ENCODE results near the gene ASH1L. TPM values are rescaled to one million over a fixed set of nuclear protein-coding genes. Genes with fewer than 3 reads are reported as not detected.
"Not testable (repeated sequence)": the region's sequence is repeated elsewhere in the genome, so short reads cannot be mapped to it uniquely, and the experiment has no call there.

ASH1L gene
- total RNA-seq, 1 donor from 2014 or later: 51.5 TPM

DNA sequence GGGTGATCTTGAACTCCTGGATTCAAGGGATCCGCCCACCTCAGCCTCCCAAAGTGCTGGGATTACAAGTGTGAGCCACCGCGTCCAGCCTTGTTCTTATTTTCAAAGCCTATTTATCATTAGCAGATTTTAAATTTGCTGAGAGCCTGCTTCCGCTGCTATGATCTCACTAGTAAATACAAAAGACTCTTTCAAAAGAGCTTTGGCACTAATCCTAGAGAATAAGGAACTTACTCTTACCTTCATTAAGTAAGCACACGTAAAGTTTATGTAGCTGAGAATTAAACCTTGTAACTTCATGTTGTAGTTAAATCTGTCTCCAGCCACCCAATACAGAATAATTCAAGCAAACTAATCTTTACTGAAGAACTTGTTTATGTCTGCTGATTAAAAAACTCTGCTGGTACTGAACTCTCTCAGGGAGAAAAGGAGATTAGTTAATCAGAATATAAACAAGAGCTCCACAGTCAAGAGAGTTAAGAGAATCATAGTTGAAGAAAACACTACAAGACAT, 169.6 kb downstream of the ASH1L start:
- no peak for DNase-seq (ENCODE audit: extremely low spot score, unreplicated experiment)
- H3K4me1 Mint-ChIP-seq (ENCODE audit: unreplicated experiment): peaks cover 3% of the 10 kb centered on the region
- H3K27ac Mint-ChIP-seq (ENCODE audit: unreplicated experiment): no peak overlapping the region
- peaks cover 40% of the 10 kb centered on the region for H3K36me3 Mint-ChIP-seq (ENCODE audit: unreplicated experiment)
- H3K4me3 Mint-ChIP-seq (ENCODE audit: unreplicated experiment): no peak overlapping the region
- no peaks in the 10 kb centered on the region for H3K27me3 Mint-ChIP-seq (ENCODE audit: unreplicated experiment)
- H3K9me3 Mint-ChIP-seq (ENCODE audit: unreplicated experiment): peaks cover under 1% of the 10 kb centered on the region
- TF ChIP-seq, protein P1, sequence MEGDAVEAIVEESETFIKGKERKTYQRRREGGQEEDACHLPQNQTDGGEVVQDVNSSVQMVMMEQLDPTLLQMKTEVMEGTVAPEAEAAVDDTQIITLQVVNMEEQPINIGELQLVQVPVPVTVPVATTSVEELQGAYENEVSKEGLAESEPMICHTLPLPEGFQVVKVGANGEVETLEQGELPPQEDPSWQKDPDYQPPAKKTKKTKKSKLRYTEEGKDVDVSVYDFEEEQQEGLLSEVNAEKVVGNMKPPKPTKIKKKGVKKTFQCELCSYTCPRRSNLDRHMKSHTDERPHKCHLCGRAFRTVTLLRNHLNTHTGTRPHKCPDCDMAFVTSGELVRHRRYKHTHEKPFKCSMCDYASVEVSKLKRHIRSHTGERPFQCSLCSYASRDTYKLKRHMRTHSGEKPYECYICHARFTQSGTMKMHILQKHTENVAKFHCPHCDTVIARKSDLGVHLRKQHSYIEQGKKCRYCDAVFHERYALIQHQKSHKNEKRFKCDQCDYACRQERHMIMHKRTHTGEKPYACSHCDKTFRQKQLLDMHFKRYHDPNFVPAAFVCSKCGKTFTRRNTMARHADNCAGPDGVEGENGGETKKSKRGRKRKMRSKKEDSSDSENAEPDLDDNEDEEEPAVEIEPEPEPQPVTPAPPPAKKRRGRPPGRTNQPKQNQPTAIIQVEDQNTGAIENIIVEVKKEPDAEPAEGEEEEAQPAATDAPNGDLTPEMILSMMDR (IDR thresholded peaks at IDR 0.05): no peak

DNA sequence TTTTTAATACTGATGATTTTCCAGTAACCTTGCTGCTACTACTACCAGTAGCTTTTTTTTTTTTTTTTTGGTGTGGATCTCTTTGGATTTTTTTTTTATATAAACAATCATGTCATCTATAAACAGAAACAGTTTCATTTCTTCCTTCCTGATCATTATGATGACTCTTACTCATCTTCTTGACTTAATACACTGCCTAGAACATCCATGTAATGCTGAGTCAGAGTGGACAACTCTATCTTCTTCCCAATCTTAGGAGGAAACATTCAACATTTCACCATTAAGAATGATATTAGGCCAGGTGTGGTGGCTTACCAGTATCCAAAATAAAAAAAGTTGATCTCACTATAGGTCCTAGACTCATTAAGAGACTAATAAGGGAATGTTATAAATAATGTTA, 172.8 kb downstream of the ASH1L start:
- Mint-ChIP-seq H3K27me3 (ENCODE audit: unreplicated experiment) (no peaks in the 10 kb centered on the region), H3K9me3 (ENCODE audit: unreplicated experiment) (peaks cover 7% of the 10 kb centered on the region), H3K36me3 (ENCODE audit: unreplicated experiment) (peaks cover 48% of the 10 kb centered on the region), H3K4me1 (ENCODE audit: unreplicated experiment) (no peaks in the 10 kb centered on the region), H3K27ac (ENCODE audit: unreplicated experiment) (no peak overlapping the region), H3K4me3 (ENCODE audit: unreplicated experiment) (no peak overlapping the region)
- TF ChIP-seq, protein P1 (IDR thresholded peaks at IDR 0.05): no peak
- no peak for DNase-seq (ENCODE audit: extremely low spot score, unreplicated experiment)

DNA sequence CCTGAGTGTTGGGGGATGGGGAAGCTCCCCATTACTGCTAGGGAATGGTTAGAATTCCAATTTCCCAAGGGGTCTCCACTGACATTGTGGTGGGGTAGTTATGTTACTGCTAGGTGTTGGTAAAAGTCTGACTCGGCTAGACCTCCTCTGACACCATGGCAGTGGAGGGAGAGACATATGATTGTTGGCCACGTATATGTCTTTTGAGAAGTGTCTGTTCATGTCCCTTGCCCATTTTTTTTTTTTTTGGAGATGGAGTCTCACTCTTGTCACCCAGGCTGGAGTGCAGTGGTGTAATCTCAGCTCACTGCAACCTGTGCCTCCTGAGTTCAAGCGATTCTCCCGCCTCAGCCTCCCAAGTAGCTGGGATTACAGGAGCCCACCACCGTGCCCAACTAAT, 176.8 kb downstream of the ASH1L start:
- peaks cover 34% of the 10 kb centered on the region for H3K36me3 Mint-ChIP-seq (ENCODE audit: unreplicated experiment)
- H3K9me3 Mint-ChIP-seq (ENCODE audit: unreplicated experiment); H3K27ac Mint-ChIP-seq (ENCODE audit: unreplicated experiment); H3K4me1 Mint-ChIP-seq (ENCODE audit: unreplicated experiment); H3K4me3 Mint-ChIP-seq (ENCODE audit: unreplicated experiment); H3K27me3 Mint-ChIP-seq (ENCODE audit: unreplicated experiment): not testable (repeated sequence)
- peak; percentile 13 for DNase-seq (ENCODE audit: extremely low spot score, unreplicated experiment)

DNA sequence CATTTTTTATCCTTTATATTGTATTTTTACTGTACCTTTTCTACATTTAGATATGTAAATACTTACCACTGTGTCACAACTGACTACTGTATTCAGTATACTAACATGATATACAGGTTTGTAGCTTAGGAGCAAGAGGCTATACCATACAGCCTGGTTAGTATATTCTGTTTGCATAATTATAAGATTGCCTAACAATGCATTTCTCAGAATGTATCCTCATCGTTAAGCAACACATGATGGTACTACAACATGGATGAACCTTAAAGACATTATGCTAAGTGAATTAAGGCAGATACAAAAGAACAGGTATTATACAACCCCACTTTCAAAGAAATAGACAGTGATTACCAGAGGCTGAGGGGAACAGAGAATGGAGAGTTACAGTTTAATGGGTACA, 179.2 kb downstream of the ASH1L start:
- no peak overlapping the region for H3K4me3 Mint-ChIP-seq (ENCODE audit: unreplicated experiment)
- peaks cover 7% of the 10 kb centered on the region for H3K9me3 Mint-ChIP-seq (ENCODE audit: unreplicated experiment)
- TF ChIP-seq, protein P1 (IDR thresholded peaks at IDR 0.05): no peak
- DNase-seq (ENCODE audit: extremely low spot score, unreplicated experiment): no peak
- H3K4me1 Mint-ChIP-seq (ENCODE audit: unreplicated experiment): peaks cover 18% of the 10 kb centered on the region
- no peaks in the 10 kb centered on the region for H3K27me3 Mint-ChIP-seq (ENCODE audit: unreplicated experiment)
- peaks cover 31% of the 10 kb centered on the region for H3K36me3 Mint-ChIP-seq (ENCODE audit: unreplicated experiment)
- H3K27ac Mint-ChIP-seq (ENCODE audit: unreplicated experiment): peak overlapping the region; percentile 39

DNA sequence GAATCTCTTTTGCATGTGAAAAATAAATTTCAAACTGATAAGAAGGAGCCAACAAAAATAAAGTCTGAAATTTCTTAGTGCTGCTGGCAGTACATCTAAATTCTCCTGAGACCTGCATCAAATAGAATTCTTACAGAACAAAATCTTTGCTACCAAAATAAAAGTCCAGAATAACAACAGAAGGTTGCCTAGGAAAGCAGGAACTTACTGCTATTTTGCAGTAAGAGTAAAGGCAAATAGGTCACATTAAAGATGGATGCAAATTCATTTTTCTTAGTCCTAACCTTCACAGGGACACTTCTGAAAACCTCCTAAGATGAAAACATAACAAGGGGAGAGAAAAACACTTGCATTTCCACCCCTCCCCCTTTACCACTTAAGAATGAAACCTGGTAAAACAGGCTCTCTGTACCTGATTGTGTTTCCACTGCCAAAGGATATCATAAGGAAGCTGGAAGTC, 182.9 kb downstream of the ASH1L start:
- peak overlapping the region; percentile 88 for H3K27ac Mint-ChIP-seq (ENCODE audit: unreplicated experiment)
- TF ChIP-seq, protein P1 (IDR thresholded peaks at IDR 0.05): no peak
- H3K36me3 Mint-ChIP-seq (ENCODE audit: unreplicated experiment): peaks cover 23% of the 10 kb centered on the region
- H3K27me3 Mint-ChIP-seq (ENCODE audit: unreplicated experiment): no peaks in the 10 kb centered on the region
- peak overlapping the region; percentile 65 for H3K4me3 Mint-ChIP-seq (ENCODE audit: unreplicated experiment)
- H3K9me3 Mint-ChIP-seq (ENCODE audit: unreplicated experiment): no peaks in the 10 kb centered on the region
- peaks cover 32% of the 10 kb centered on the region for H3K4me1 Mint-ChIP-seq (ENCODE audit: unreplicated experiment)
- DNase-seq (ENCODE audit: extremely low spot score, unreplicated experiment): no peak

DNA sequence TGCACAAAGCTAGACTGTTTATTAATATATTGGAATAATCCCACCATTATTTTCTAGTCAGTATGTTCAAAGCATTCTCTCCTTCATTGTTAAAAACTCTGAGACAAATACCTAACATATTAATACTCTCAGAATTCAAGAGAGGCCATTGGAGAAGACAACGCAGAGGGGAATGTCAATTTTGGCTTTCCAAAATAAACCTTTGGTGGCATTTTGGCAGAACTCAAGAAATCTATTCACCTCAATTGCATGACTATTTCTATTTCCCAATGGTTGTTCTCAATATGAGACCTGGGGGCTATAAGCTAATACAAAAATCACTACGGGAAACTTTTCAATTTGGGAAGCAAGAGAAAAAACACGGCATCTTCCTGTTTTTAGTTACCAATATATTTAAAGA, 183.4 kb downstream of the ASH1L start:
- Mint-ChIP-seq H3K9me3 (ENCODE audit: unreplicated experiment) (no peaks in the 10 kb centered on the region), H3K4me1 (ENCODE audit: unreplicated experiment) (peaks cover 32% of the 10 kb centered on the region), H3K27me3 (ENCODE audit: unreplicated experiment) (no peaks in the 10 kb centered on the region), H3K4me3 (ENCODE audit: unreplicated experiment) (peak overlapping the region; percentile 65), H3K36me3 (ENCODE audit: unreplicated experiment) (peaks cover 25% of the 10 kb centered on the region), H3K27ac (ENCODE audit: unreplicated experiment) (peak overlapping the region; percentile 88)
- TF ChIP-seq, protein P1 (IDR thresholded peaks at IDR 0.05): no peak
- no peak for DNase-seq (ENCODE audit: extremely low spot score, unreplicated experiment)

Measured in osteocyte (in vitro differentiated cells).